PC-3 (cell line): Measurements from ENCODE around the gene NRDE2. TPM values are rescaled to one million over a fixed set of nuclear protein-coding genes. Genes with fewer than 3 reads are reported as not detected.
"Not testable (repeated sequence)": the region's sequence is repeated elsewhere in the genome, so short reads cannot be mapped to it uniquely, and the experiment has no call there.

Source experiments
- ATAC-seq: fragments of 200-7000 bp; cut with Tn5 transposase; 2 replicates; pipeline ENCODE4 v1.9.1; 2020; ENCODE audit warnings: mild to moderate bottlenecking, moderate library complexity
- BruUV-seq: library from RNA; stranded (reverse); fragments of 400-500 nt; replicated peaks from 2 replicates; lab custom pipeline; 2021; lab: Mats Ljungman, UMichigan
- CTCF ChIA-PET: fragments of 300-600 bp; sonication (Branson Sonifier 250); formaldehyde crosslinking; loops from one replicate; lab custom pipeline; 2022; ENCODE audit warnings: antibody characterized with exemption; lab: Charles Lee
- POLR2A ChIA-PET: fragments of 300-600 bp; sonication (Branson Sonifier 250); formaldehyde crosslinking; loops from one replicate; lab custom pipeline; 2022; ENCODE audit warnings: antibody characterized with exemption; ENCODE audit not compliant: unreplicated experiment; lab: Charles Lee
- DNase-seq: peaks from one replicate; pipeline ENCODE4 v3.0.0-alpha.2; 2015
- H2AFZ ChIP-seq: fragments of 300-600 bp; sonication (generic); 2 replicates; pipeline ENCODE4 v1.6.0; 2016; ENCODE audit warnings: antibody characterized with exemption, low read length
- H3F3A ChIP-seq: fragments of 300-600 bp; sonication (generic); one replicate; pipeline ENCODE4 v1.6.0; 2017; ENCODE audit warnings: antibody characterized with exemption, low read length, control low read depth, mild to moderate bottlenecking; ENCODE audit not compliant: unreplicated experiment
- H3K27ac ChIP-seq: fragments of 300-600 bp; sonication (generic); 2 replicates; pipeline ENCODE4 v1.5.1; 2016; ENCODE audit warnings: mild to moderate bottlenecking, low read length
- H3K27me3 ChIP-seq: fragments of 300-600 bp; sonication (generic); 2 replicates; pipeline ENCODE4 v1.6.1; 2016; ENCODE audit warnings: low read length, mixed read lengths
- H3K36me3 ChIP-seq: fragments of 300-600 bp; sonication (generic); 2 replicates; pipeline ENCODE4 v1.6.1; 2016; ENCODE audit warnings: low read depth, mixed run types, low read length, mixed read lengths
- H3K4me1 ChIP-seq: fragments of 300-600 bp; sonication (generic); 2 replicates; pipeline ENCODE4 v1.5.1; 2016; ENCODE audit warnings: low read length; ENCODE audit not compliant: insufficient read depth
- H3K4me2 ChIP-seq: fragments of 300-600 bp; sonication (generic); 2 replicates; pipeline ENCODE4 v1.6.0; 2016; ENCODE audit warnings: low read length
- H3K4me3 ChIP-seq: fragments of 300-600 bp; sonication (generic); 2 replicates; pipeline ENCODE4 v1.5.1; 2016; ENCODE audit warnings: mild to moderate bottlenecking, low read length, mixed read lengths
- H3K79me2 ChIP-seq: fragments of 300-600 bp; sonication (generic); 2 replicates; pipeline ENCODE4 v1.6.1; 2017; ENCODE audit warnings: low read length, mixed read lengths
- H3K9ac ChIP-seq: fragments of 300-600 bp; sonication (generic); 2 replicates; pipeline ENCODE4 v1.6.0; 2016; ENCODE audit warnings: mild to moderate bottlenecking, low read length
- H3K9me2 ChIP-seq: fragments of 300-600 bp; sonication (generic); replicated peaks from 2 replicates; pipeline ENCODE4 v1.6.1; 2016; ENCODE audit warnings: mixed run types, low read length, mixed read lengths
- H3K9me3 ChIP-seq: fragments of 300-600 bp; sonication (generic); 2 replicates; pipeline ENCODE4 v1.6.1; 2016; ENCODE audit warnings: low read length, mixed read lengths
- H4K20me1 ChIP-seq: fragments of 300-600 bp; sonication (generic); 2 replicates; pipeline ENCODE4 v1.6.1; 2016; ENCODE audit warnings: low read length, mixed read lengths
- EZH2 ChIP-seq: fragments of 300-600 bp; sonication (generic); IDR thresholded peaks from one replicate; pipeline ENCODE4 v1.6.1; 2017; ENCODE audit warnings: antibody characterized with exemption, mild to moderate bottlenecking, low read length; ENCODE audit not compliant: unreplicated experiment
- EZH2phosphoT487 ChIP-seq: fragments of 300-600 bp; sonication (generic); IDR thresholded peaks from 2 replicates; pipeline ENCODE4 v1.6.1; 2018; ENCODE audit warnings: mild to moderate bottlenecking, antibody characterized with exemption, low read length, borderline replicate concordance
- intact Hi-C: fragments of 100-400 bp; cut with micrococcal nuclease; formaldehyde crosslinking; loops from 2 replicates; pipeline ENCODE4 v1.9.0; 2023
- total RNA-seq: library from RNA; depleted of rRNA; stranded (reverse); fragments of >200 nt; gene quantifications from 2 replicates; pipeline ENCODE4 v1.2.3, GENCODE V29; 2014; rRNA removed
- TF ChIP-seq, protein P1 (sequence below): fragments of 300-600 bp; sonication (generic); conservative IDR thresholded peaks from 2 replicates; pipeline ENCODE4 v1.5.1; 2017; ENCODE audit warnings: antibody characterized with exemption, low read depth, mild to moderate bottlenecking, low read length

Gene NRDE2
- total RNA-seq, 1 experiment from 2014 or later = 18.3 TPM

DNA sequence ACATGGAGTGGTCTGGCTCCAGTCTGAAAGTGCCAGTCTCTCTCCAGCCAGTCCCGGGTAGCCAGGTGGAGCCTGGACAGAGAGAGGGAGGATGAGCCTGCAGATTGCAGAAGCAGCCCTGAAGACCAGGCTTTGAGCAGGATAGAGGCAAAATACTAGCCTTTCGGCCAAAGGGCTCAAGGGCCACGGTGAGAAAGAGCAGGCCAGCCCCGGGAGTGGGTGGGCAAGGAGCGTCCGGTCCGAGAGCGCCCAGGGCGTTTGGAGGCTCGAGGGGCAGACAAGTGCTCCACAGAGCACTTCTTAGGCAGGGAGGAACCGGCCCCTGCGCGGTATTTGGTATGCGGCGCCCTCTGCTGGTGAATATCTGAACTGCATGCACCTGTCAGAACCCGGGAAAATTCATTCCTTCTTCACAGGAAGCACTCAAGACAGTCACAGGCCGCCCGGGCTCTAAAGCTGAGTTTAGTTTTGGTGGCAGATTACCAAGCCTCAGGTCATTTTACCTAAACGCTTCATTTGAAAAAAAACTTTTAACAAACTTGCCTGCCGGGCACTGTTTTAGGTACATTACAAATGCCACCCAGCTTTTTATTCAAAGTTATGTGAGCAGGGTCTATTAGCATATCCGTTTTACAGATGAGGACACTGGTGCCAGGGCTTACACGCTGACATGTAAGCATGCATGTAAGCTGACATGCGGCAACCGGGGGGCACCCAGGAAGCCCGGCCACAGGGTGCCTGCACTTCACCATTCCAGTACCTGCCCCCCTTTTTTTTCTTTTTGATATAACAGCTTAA, 96.4 kb downstream of the NRDE2 start:
- Histone ChIP-seq H3F3A (no peaks in the 10 kb centered on the region), H3K27me3 (no peaks in the 10 kb centered on the region), H3K9me2 (no peaks in the 10 kb centered on the region), H3K4me1 (no peaks in the 10 kb centered on the region; the same call in 1 of the 2 replicates), H3K4me2 (peak overlapping the region; percentile 51), H3K9me3 (0 out of 2 replicates have a peak, but pooled peaks cover 16% of the 10 kb centered on the region), H3K27ac (no peak overlapping the region), H3K9ac (no peak overlapping the region), H2AFZ (peak overlapping the region; percentile 58), H3K36me3 (no peaks in the 10 kb centered on the region; the same call in 1 of the 2 replicates), H3K79me2 (no peaks in the 10 kb centered on the region), H4K20me1 (no peaks in the 10 kb centered on the region), H3K4me3 (no peak overlapping the region)
- TF ChIP-seq, protein P1, sequence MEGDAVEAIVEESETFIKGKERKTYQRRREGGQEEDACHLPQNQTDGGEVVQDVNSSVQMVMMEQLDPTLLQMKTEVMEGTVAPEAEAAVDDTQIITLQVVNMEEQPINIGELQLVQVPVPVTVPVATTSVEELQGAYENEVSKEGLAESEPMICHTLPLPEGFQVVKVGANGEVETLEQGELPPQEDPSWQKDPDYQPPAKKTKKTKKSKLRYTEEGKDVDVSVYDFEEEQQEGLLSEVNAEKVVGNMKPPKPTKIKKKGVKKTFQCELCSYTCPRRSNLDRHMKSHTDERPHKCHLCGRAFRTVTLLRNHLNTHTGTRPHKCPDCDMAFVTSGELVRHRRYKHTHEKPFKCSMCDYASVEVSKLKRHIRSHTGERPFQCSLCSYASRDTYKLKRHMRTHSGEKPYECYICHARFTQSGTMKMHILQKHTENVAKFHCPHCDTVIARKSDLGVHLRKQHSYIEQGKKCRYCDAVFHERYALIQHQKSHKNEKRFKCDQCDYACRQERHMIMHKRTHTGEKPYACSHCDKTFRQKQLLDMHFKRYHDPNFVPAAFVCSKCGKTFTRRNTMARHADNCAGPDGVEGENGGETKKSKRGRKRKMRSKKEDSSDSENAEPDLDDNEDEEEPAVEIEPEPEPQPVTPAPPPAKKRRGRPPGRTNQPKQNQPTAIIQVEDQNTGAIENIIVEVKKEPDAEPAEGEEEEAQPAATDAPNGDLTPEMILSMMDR = peak; percentile 88
- TF ChIP-seq EZH2phosphoT487 = no peak
- no peak for TF ChIP-seq EZH2
- BruUV-seq = no TSS peak
- ATAC-seq = peak; percentile 94
- ChIA-PET POLR2A (interaction anchor here (0.5 kb wide), 1 partner anchor 22 kb away, joined by 4 read pairs; no protein-coding TSS in a partner anchor), CTCF (interaction anchor here (0.5 to 1.5 kb wide), 4 partner anchors 56 to 263 kb away, joined by 3 to 7 read pairs (median 4); no protein-coding TSS in a partner anchor)
- peak; percentile 83 for DNase-seq
- intact Hi-C loops = loop anchor here (1.0 to 2.0 kb wide), 4 partner anchors 121 to 296 kb away; no protein-coding TSS in a partner anchor

DNA sequence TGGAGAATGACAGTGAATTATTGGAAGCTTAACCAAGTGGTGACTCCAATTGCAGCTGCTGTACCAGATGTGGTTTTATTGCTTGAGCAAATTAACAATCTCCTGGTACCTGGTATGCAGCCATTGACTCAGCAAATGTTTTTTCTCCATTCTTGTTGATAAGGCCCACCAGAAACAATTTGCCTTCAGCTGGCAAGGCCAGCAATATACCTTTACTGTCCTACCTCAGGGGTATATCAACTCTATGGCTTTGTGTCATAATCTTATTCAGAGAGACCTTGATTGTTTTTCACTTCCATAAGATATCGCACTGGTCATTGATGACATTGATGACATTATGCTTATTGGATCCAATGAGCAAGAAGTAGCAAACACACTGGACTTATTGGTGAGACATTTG, 101.8 kb downstream of the NRDE2 start:
- H3F3A ChIP-seq, H3K79me2 ChIP-seq, H2AFZ ChIP-seq, H4K20me1 ChIP-seq, H3K36me3 ChIP-seq, H3K9me2 ChIP-seq, H3K4me1 ChIP-seq, DNase-seq, H3K9me3 ChIP-seq, H3K27me3 ChIP-seq, CTCF ChIA-PET, H3K27ac ChIP-seq, POLR2A ChIA-PET, H3K9ac ChIP-seq, H3K4me2 ChIP-seq, ATAC-seq, H3K4me3 ChIP-seq, BruUV-seq, intact Hi-C loops: not testable (repeated sequence)

DNA sequence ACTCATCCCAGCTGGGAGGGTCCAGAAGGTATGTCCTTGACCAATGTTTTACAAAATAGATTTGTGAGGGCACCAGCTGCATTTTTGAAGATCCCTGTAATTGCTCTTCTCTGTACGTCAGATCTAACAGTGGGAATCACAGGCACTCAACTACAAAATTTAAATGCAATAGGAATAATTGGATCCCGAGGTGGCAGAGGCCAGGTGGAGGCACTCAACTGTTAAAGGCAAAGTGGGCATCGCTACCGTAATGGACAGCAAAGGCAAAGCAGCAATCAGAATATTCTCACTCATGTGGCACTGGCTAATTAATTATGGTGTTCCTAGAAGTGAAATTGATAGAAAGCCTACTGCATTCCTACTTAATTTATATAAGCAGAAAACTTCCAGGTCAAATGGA, 103.3 kb downstream of the NRDE2 start:
- H3K79me2 ChIP-seq = no peaks in the 10 kb centered on the region
- H3K36me3 ChIP-seq = no peaks in the 10 kb centered on the region
- ChIA-PET POLR2A (no interaction called here), CTCF (no interaction called here)
- H3K4me2 ChIP-seq = no peak overlapping the region
- TF ChIP-seq, protein P1 = no peak
- no peak for TF ChIP-seq EZH2
- TF ChIP-seq EZH2phosphoT487 = no peak
- ATAC-seq = no peak
- intact Hi-C loops = no loop called here
- no peak overlapping the region for H3K9ac ChIP-seq
- H3K4me3 ChIP-seq = no peak overlapping the region
- no peak overlapping the region for H2AFZ ChIP-seq
- H3K4me1 ChIP-seq = no peaks in the 10 kb centered on the region
- no peak for DNase-seq
- H3K27me3 ChIP-seq = peaks cover 4% of the 10 kb centered on the region; the same call in 1 of the 2 replicates
- BruUV-seq = no TSS peak
- H3K9me2 ChIP-seq = no peaks in the 10 kb centered on the region
- H3K9me3 ChIP-seq = no peaks in the 10 kb centered on the region
- no peaks in the 10 kb centered on the region for H4K20me1 ChIP-seq
- no peaks in the 10 kb centered on the region for H3F3A ChIP-seq
- no peak overlapping the region for H3K27ac ChIP-seq

Other genes starting within 250 kb of the NRDE2 start
- gene PSMC1, start 75.4 kb downstream of the NRDE2 start, total RNA-seq = 160 and 208 TPM in 2 replicates
- gene CALM1, start 65.1 kb upstream of the NRDE2 start, total RNA-seq = 594 and 1,162 TPM in 2 replicates